A549 (cell line): ENCODE results near the gene EPHA1.

Experiments used
- BHLHE40 ChIP-seq: IDR thresholded peaks from 2 replicates; pipeline ENCODE4 v1.6.1; 2012; ENCODE audit warnings: low read depth, low read length, inconsistent platforms
- CEBPB ChIP-seq, 2 experiments: fragments of >200 bp in 1 of 2; sonication (Bioruptor Twin) in 1 of 2; formaldehyde crosslinking in 1 of 2; IDR thresholded peaks; 2 replicates each; pipeline ENCODE4 v1.6.1; 2012 to 2016
- CHD4 ChIP-seq: fragments of 200-600 bp; sonication (generic); IDR thresholded peaks from 2 replicates; pipeline ENCODE4 v1.6.1; 2016; ENCODE audit warnings: antibody characterized with exemption, mild to moderate bottlenecking, borderline replicate concordance
- CTCF ChIP-seq: fragments of >200 bp; sonication (Bioruptor Twin); formaldehyde crosslinking; IDR thresholded peaks from 3 replicates; pipeline ENCODE4 v1.5.1; 2016
- EP300 ChIP-seq, 2 experiments: fragments of >200 bp; sonication (Bioruptor Twin); formaldehyde crosslinking; IDR thresholded peaks; 2 replicates in 1 of 2; 3 replicates in 1 of 2; pipeline ENCODE4 v1.6.1; 2016 to 2017
- ESRRA ChIP-seq: fragments of 150-350 bp; IDR thresholded peaks from 2 replicates; pipeline ENCODE4 v1.6.1; 2014; ENCODE audit warnings: mild to moderate bottlenecking, low read length, borderline replicate concordance
- HOXB5 ChIP-seq: fragments of 250-450 bp; sonication (Bioruptor Pico); IDR thresholded peaks from 2 replicates; pipeline ENCODE4 v1.5.0; 2020; ENCODE audit warnings: mild to moderate bottlenecking, moderate library complexity
- MYC ChIP-seq: IDR thresholded peaks from 2 replicates; pipeline ENCODE4 v1.6.1; 2012; ENCODE audit warnings: mild to moderate bottlenecking, inconsistent platforms, low read length, improper control_type of control experiment, borderline replicate concordance
- POLR2A ChIP-seq: IDR thresholded peaks from 2 replicates; pipeline ENCODE4 v1.6.1; 2012; ENCODE audit warnings: mild to moderate bottlenecking, low read length
- RCOR1 ChIP-seq: fragments of 150-350 bp; IDR thresholded peaks from 2 replicates; pipeline ENCODE4 v1.6.1; 2014; ENCODE audit warnings: antibody characterized with exemption, low read length, low read depth
- RNF2 ChIP-seq: fragments of 200-600 bp; sonication (generic); IDR thresholded peaks from 2 replicates; pipeline ENCODE4 v1.6.1; 2016; ENCODE audit warnings: low read depth, mild to moderate bottlenecking, antibody characterized with exemption, moderate library complexity, borderline replicate concordance
- SREBF2 ChIP-seq: fragments of 450-650 bp; IDR thresholded peaks from 2 replicates; pipeline ENCODE4 v1.6.1; 2014; ENCODE audit warnings: mild to moderate bottlenecking, moderate library complexity
- TF ChIP-seq, protein P1 (sequence below): fragments of >200 bp; sonication (Bioruptor Twin); formaldehyde crosslinking; IDR thresholded peaks from 2 replicates; pipeline ENCODE4 v1.6.1; 2016

DNA sequence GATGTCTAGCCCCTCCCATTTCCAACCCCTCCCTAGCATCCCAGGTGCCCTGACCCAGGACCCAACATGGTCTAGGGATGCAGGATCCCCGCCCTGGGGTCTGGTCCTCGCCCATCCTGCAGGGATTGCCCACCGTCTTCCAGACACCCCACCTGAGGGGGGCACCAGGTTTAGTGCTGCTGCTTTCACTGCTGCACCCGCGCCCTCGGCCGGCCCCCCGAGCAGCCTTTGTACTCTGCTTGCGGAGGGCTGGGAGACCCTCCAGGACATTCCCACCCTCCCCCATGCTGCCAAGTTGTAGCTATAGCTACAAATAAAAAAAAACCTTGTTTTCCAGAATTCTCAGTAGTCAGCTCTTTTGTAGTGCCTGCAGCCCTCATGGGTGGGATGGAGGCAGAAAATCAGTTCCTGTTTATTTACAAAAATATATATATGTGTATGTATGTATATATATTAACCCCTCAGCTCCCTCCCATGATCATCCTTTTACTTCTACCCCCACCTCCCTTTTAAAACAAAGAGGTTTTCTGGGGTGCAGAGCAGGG is 17.8 kb downstream of the EPHA1 start:
- TF ChIP-seq ESRRA = no peak
- TF ChIP-seq CHD4 = no peak
- no peak for TF ChIP-seq POLR2A
- no peak for TF ChIP-seq RCOR1
- no peak for TF ChIP-seq BHLHE40
- no peak for TF ChIP-seq HOXB5 (CRISPR knock-in tag)
- no peak for TF ChIP-seq CEBPB (IDR thresholded peaks at IDR 0.05)
- no peak for TF ChIP-seq CTCF
- TF ChIP-seq MYC = no peak
- TF ChIP-seq SREBF2 = no peak
- TF ChIP-seq, protein P1, sequence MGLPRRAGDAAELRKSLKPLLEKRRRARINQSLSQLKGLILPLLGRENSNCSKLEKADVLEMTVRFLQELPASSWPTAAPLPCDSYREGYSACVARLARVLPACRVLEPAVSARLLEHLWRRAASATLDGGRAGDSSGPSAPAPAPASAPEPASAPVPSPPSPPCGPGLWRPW = no peak
- TF ChIP-seq EP300 (IDR thresholded peaks at IDR 0.05) = no peak
- TF ChIP-seq RNF2 = no peak
